Measurements from ENCODE around the gene HSD11B1L.
"Not testable (repeated sequence)": the region's sequence is repeated elsewhere in the genome, so short reads cannot be mapped to it uniquely, and the experiment has no call there.

HSD11B1L gene

DNA sequence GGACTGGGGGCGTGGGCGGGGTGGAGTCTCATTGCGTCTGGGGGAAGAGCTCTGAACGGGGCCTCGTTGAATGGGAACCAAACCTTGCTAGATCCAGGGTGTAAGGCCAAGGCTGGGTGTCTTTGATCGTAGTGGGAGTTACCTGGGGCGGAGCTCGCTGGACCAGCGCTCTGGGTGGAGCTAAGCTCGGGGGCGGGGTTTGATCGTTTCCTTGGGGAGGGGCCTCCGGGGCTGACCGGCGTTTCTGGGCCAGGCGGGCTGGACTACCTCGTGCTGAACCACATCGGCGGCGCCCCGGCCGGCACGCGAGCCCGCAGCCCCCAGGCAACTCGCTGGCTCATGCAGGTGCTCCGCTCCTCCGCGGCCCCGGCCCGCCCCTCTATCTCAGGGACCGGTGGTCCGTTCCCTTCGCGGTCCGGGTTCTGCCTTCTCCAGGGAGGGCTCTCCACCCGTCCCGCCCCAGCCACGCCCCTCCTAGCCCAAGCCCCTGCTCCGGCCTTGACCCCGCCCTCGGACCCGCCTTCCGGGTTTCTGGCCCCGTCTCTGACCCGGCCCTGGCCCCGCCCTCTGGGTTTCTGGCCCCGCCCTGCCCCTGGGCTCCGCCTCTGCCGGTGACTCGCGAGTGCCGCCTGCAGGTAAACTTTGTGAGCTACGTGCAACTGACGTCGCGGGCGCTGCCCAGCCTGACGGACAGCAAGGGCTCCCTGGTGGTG lies 6.0 kb downstream of the HSD11B1L start:
- peak overlapping the region; percentile 58 for H3K4me3 ChIP-seq (ENCODE audit: low read depth, low read length)

DNA sequence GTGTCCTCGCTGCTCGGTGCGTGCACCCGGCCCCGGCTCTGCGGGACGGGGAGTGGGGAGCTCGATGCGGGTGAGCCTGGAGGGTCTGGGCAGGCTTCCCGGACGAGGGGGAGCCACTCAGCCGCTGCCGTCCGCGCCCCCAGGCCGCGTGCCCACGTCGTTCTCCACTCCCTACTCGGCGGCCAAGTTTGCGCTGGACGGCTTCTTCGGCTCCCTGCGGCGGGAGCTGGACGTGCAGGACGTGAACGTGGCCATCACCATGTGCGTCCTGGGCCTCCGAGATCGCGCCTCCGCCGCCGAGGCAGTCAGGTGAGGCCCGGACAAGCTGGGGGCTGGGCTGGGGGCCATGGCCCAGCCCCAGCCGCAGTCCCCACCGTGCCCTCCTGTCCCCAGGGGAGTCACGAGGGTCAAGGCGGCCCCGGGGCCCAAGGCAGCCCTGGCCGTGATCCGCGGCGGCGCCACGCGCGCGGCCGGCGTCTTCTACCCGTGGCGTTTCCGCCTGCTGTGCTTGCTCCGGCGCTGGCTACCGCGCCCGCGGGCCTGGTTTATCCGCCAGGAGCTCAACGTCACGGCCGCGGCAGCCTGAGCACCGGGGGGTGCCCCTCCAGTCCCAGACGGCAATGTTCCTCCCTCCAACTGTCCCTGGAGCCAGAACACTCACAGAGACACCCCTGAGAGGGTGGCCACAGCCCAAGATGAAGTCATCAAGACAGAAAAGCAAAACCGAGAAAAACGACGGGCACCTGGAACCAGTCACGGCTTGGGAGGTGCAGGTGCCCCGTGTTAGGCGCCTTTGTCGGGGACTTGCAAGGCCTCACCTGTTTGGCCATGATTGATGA lies 6.8 kb downstream of the HSD11B1L start:
- H3K4me3 ChIP-seq (ENCODE audit: low read depth, low read length): peak overlapping the region; percentile 8

DNA sequence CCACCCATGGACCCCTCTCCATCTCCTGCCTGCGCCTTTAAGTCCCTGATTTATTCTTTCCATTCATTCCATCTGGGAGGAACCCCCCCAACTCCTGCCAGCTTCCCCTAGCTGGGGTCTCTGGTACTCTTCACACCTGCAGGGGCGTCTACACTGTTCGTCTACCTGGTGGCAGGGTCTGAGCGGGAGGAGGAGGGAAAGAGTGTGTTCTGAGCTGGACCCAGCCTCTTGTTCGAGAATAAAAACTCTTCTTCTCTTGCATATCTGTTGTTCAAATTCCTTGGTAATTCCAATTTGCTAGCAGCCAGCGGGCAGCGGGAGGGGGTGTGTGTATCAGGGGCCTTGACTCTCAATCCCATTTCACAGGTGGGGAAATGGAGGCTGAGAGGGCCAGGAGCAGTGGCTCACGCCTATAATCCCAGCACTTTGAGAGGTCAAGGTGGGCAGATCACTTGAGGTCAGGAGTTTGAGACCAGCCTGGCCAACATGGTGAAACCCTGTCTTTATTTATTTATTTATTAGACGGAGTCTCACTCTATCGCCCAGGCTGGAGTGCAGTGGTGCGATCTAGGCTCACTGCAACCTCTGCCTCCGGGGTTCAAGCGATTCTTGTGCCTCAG lies 7.5 kb downstream of the HSD11B1L start:
- not testable (repeated sequence) for H3K4me3 ChIP-seq (ENCODE audit: low read depth, low read length)

DNA sequence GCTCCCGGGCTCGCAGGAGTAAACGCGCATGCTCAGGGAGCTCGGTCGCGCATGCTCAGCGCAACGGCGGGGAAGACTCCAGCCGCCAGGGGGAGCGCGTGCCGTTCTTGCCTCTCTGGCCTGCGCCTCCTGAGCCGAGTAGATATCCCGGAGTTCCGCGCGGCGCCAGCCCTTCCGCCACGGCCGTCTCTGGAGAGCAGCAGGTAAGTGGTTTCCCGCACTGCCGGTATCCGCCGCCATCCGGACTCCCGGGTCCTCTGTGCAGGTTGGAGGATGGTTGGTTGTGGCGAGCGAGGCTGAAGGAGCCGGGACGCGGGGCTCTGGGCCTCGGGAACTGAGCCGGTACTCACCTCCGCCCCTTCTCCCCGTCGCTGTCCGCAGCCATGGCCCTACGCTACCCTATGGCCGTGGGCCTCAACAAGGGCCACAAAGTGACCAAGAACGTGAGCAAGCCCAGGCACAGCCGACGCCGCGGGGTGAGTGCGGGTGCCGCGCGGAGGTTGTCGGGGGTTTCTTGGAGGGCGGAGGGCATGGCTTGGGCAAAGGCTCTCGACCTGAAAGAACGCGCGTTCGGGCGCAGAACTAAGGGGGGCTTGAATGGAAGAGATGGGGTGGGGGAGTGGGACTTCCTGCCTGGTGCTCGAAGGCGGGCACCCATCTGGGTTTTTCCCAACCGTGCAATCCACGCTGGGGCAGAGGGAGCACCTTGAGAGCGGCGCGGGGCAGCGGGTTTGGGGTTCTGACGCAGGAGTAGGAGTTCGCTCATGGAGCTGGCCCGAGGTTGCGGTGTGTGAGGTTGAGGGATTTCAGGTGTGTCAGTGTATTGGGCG lies 9.5 kb downstream of the HSD11B1L start, which contains the start of gene RPL36:
Gene RPL36, plus strand, starts transcription at position 171 of the 830 bp plus-strand sequence. Its CDS starts 213 bp downstream, at position 384.
- H3K4me3 ChIP-seq (ENCODE audit: low read depth, low read length): peak within 1 kb of the TSS; percentile 97

DNA sequence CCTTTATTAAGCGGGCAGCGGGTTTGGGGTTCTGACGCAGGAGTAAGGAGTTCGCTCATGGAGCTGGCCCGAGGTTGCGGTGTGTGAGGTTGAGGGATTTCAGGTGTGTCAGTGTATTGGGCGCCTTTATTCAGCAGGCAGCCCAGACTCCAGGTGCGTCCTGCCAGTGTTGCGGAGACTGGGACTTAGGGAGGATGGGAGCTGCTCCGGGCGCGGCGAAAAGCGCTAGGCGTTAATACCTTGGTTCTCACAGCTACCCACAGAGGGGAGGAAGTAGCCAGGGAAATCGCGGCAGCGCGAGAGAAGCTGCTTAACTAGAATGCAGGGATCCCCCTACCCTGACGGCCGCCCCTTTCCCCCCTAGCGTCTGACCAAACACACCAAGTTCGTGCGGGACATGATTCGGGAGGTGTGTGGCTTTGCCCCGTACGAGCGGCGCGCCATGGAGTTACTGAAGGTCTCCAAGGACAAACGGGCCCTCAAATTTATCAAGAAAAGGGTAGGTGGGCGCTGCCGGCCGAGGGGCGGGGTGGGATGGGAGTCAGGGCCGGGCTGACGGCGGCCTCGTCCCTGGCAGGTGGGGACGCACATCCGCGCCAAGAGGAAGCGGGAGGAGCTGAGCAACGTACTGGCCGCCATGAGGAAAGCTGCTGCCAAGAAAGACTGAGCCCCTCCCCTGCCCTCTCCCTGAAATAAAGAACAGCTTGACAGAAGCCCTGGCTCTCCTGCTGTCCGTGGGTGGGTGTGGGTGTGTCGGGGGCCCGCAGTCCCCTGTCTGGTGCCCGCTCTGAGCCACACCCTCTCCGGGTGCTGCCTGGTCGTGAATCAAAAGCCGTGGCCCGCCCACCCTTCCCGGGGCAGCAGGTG lies 10.4 kb downstream of the HSD11B1L start:
- peak overlapping the region; percentile 97 for H3K4me3 ChIP-seq (ENCODE audit: low read depth, low read length)

DNA sequence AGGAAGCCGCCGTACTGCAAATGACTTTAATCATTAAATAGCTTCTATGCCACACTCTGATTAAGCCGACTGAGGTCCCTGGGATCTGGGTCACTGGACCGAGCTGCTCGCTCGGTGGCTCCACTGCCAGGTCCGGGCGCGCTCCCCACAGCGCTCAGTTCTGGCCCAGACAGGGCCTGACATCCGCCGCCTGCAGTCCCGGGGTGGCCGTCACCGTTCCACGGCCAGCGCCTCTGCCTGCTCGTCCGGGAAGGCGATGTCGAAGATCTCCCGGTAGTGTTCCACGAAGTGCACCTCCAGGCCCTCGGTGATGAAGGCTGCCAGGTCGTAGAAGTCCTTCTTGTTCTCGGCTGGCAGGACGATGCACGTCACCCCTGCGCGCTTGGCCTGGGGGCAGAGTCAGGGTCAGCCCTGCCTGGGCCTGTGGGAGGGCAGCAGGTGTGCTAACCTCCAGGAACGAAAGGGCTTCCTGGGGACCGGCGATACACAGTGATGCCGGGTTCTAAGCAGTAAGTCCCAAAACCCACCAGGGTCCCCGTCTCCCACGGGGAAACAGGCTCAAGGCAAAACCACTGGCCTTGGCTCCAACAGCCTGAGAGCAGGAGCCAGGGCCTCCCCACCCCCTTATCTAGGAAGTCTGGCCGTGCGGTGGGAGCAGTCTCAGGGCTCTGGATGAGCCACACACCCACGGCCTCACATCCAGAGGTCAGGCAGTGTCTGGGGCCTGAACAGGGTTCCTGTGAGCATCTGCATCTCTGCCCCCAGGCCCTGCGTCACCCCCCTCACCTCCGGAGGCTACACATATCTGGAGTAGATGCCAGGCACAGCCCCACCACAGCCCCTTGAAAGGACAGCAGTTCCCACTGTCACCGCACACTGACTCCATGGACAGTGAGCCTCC lies 11.2 kb downstream of the HSD11B1L start:
- no peak overlapping the region for H3K4me3 ChIP-seq (ENCODE audit: low read depth, low read length)

DNA sequence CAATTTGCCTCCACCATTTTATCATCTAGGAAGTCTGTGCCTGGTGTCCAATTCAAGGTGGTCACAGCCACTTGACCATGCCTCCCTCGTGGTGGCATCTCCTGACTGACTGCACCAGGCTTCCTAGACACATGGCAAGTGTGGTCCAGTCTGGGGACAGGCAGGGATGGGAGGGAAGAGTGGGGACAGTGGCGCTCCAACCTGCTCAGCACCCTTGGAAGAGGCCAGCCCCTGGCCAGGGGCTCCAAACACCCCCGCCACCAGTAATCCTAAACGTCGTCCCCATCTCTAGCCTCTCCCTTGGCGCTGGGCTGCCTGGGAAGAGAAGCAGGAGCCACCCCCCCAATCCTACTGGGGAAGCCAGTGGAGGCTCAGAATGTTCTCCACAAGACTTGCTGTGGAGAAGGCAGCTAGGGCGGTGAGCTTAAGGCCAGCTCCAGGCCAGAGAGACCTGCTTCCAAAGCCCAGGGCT lies 11.9 kb downstream of the HSD11B1L start:
- no peak overlapping the region for H3K4me3 ChIP-seq (ENCODE audit: low read depth, low read length)

DNA sequence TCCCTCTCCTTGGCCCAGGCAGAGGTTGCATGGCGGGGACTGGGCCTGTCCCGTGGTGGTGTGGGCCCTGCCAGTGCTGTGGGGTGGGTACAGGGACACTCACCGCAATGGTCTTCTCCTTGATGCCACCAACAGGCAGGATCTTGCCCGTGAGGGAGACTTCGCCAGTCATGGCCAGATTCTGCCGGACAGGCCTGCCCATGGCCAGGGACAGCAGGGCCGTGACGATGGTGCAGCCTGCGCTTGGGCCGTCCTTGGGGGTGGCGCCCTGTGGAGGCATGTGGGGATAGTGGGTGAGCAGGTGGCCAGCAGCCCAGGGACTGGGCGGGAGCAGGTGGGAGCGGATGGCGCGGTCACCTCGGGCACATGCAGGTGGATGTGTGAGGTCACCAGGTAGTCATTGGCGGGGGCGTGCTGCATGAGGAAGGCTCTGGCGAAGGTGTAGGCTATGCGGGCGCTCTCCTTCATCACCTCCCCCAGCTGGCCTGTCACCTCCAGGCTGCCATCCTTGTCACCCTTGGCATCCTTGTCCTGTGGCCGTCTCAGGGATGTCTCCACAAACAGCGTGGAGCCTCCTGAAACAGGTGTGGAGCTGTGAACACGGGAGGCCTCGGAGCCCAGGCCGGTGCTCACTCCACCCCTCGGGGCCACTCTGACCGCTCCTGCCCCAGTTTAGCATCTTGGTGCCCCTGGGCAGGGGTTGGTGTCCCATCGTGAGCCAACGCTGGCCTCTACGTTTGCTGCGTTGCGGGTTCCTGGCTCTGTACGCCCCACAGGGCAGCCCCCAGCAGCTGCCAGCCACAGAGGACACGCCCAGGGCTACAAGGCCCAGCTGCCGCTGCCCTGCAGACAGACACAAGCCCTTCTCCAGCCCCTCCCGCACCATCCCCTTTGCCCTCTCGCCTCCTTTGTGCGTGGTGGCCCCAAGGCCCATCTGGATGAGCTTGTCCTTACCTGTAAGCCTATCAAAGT lies 12.7 kb downstream of the HSD11B1L start:
- H3K4me3 ChIP-seq (ENCODE audit: low read depth, low read length): no peak overlapping the region

DNA sequence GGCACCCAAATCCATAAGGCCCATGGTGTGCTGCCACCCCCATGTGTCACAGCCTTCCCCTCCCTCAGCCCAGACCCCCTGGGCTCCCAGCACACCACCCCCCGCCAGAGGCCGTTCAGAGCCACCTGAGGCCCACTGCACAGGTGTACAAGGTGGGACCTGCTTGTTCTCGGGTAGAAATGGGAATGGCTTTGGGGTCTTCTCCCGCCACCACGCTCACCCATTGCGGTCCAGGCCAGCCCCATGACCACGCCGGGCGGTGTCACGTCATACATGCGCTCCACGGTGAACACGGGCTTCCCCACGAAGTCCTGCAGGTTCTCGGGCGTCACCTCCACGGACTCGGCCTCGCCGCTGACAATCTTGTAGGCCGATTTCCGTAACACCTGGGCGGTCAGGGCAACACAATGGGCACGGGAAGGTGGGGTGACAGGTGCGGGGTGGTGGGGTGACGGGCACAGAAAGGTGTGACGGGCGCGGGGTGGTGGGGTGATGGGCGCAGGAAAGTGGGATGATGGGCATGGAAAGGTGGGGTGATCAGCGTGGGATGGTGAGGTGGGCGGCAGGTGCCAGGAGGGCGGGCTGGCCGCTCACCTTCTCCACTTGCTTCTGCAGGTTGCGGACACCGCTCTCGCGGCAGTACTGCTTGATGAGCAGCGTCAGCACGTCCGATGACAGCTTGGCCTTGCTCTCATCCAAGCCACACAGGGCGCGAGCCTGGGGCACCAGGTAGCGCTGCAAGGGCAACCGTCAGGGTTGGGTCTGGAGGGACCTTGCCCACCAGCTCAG lies 13.5 kb downstream of the HSD11B1L start:
- no peak overlapping the region for H3K4me3 ChIP-seq (ENCODE audit: low read depth, low read length)

DNA sequence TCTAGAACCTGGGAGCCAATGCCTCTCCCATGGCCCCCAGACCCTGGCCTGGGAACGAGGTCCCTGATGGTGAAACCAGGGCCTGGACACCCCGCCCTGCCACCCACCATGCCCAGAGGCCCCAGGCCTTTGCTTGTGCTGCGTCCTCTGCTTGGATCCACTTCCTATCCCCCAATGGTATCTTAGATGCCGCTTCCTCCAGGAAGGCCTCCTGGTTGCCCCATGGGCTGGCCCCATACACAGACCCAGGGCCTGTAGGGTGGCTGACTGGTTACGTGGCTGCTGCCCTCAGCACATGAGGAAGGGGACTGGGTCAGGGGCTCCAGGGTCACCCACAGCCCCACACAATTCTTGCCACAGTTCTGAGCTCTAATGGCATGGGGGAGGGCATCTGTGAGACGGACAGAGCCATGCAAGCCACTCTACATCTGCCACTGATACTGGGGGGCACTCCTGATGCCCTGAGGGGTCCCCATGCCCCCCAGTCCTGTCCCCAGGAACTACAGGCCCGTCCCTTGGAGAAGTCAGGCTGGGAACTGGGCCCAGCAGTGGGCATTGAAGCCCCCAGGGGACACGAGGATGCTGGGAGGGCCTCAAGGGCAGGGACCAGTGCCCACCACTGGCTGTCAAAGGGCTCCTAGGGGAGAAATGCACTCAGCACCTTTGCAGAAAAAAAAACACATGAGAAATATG lies 14.3 kb downstream of the HSD11B1L start:
- no peak overlapping the region for H3K4me3 ChIP-seq (ENCODE audit: low read depth, low read length)

DNA sequence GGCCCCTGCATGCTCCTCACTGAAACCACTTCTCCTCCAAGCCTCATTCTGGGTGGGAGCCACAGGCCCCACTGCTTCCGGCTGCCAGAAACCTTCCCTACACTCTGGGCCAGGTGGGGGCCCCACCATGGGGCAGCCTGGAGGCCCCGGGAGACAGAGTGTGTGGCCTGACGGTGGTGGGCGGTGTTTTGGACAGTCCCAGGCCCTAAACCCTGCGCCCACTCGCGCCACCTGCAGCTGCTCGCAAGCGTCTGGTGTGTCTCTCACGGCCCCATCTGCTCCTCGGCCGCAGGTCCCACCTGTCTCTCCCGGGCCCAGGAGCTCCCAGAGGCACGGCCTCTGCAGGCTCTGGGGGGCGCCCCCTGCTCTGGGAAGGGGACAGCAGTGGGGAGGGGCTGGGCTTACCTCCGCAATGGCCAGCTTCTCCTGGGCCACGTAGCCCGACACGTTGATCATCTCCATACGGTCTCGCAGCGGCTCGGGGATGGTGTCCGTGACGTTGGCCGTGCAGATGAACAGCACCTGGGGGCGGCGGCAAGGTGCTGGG lies 14.9 kb downstream of the HSD11B1L start:
- no peak overlapping the region for H3K4me3 ChIP-seq (ENCODE audit: low read depth, low read length)

DNA sequence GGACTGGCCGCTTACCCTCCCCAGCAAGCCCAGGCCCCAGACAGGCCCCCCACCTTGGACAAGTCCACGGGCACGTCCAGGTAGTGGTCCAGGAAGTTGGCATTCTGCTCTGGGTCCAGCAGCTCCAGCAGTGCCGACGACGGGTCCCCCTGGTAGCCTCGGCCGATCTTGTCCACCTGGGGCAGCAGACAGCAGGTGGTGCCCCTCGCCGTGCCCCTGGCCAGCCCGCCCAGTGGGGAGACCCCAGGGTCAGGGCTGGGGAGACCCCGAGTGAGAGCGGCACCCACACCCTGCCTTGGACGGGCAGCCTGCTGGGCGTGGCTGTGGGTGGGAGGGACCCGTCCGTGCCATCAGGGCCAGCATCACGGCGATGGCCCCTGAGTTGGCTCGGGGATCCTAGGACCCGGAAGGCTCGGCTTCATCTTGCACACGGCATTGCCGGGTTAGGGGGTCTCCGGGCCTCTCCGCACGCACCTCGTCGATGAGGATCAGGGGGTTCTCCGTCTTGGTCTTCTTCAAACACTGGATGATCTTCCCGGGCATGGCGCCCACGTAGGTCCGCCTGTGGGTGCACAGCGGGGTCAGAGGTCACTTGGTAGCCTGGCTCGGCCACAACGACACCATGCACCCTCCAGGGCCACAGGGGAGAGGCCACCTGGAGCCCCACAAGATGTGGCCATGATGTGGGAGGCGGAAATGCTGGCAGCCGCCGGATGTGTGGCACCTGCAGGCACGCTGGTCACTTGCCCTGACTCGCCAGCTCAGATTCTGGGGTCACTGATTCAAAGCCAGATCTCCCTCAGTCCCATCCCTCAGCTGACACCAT lies 15.6 kb downstream of the HSD11B1L start:
- no peak overlapping the region for H3K4me3 ChIP-seq (ENCODE audit: low read depth, low read length)

DNA sequence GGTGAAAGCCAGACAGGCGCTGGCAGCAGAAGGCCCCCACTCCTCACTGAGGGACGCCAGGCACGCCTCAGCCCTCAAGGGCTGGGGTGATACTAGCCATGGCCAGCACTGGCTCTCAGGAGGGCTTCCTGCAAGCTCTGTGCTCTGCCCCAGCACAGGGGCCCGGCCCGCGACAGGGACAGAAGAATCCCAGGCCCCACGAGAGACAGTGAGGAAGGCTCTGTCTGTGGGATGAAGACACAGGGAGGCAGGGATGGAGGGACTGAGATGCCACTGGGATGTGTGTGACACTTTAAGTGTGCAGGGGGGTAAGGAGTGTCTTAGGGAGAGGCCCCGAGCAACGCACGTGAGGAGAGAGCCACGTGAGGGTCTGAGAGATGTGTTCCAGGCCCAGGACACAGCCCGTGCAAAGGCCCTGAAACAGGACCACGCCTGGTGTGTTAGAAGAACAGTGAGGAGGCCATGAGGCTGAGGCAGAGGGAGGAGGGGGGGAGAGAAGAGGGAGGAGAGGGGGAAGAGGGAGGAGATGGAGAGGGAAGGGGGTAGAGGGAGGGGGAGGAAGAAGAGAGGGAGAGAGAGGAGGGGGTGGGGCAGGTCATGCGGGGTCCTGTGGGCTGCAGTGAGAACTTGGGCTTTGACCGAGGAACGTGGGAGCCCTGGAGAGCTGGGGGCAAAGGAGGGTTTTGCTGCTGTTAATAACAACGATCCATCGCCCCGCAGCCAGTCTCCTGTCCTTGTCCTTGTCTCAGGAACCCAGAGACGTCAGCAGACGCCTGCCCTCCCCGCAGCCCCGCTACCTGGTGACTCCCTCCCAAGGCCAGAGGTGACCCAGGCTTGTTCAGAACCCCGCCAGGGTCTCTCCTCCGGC lies 16.4 kb downstream of the HSD11B1L start:
- H3K4me3 ChIP-seq (ENCODE audit: low read depth, low read length): no peak overlapping the region

Measured in iPS-11a (cell line).